Prostate gland (tissue), 2 donors: ENCODE data around the gene CLEC4M. TPM values are rescaled to one million over a fixed set of nuclear protein-coding genes. Genes with fewer than 3 reads are reported as not detected.

Experiments used
- DNase-seq: peaks from one replicate; pipeline ENCODE4 v3.0.0-alpha.2; 2019; ENCODE audit warnings: low spot score
- H3K27ac ChIP-seq, 2 donors: fragments of 200-600 bp; sonication (generic); 2 replicates each; pipeline ENCODE4 v1.5.1; 2017 to 2019
- H3K27me3 ChIP-seq: fragments of 200-600 bp; sonication (generic); replicated peaks from 2 replicates; pipeline ENCODE4 v1.5.1; 2019; ENCODE audit not compliant: insufficient read depth
- H3K36me3 ChIP-seq, 2 donors: fragments of 200-600 bp; sonication (generic); 1 replicate in 1 of 2; 2 replicates in 1 of 2; pipeline versions ENCODE4 v1.5.1 to v1.8.1; 2017 to 2019
- H3K4me1 ChIP-seq: fragments of 200-600 bp; sonication (generic); replicated peaks from 2 replicates; pipeline ENCODE4 v1.5.1; 2019
- H3K4me3 ChIP-seq, 2 donors: fragments of 200-600 bp; sonication (generic); 2 replicates each; pipeline ENCODE4 v1.5.1; 2017 to 2019
- H3K9me3 ChIP-seq: fragments of 200-600 bp; sonication (generic); 2 replicates; pipeline ENCODE4 v1.5.1; 2017
- POLR2A ChIP-seq: fragments of 450-650 bp; IDR thresholded peaks from one replicate; pipeline ENCODE4 v1.6.1; 2016; ENCODE audit warnings: antibody characterized with exemption, mild to moderate bottlenecking
- POLR2AphosphoS5 ChIP-seq: sonication (generic); formaldehyde crosslinking; IDR thresholded peaks from one replicate; pipeline ENCODE4 v1.6.1; 2017; ENCODE audit warnings: antibody characterized with exemption
- WGBS: methylation state at CpG from one replicate; pipeline ENCODE4 v1.1.5; 2018; 5-methylcytosine and 5-hydroxymethylcytosine counted together
- intact Hi-C: fragments of 100-400 bp; cut with DNase I; formaldehyde crosslinking; loops from one replicate; pipeline ENCODE4 v1.14.2; 2022
- total RNA-seq, 2 donors: library from RNA; depleted of rRNA; stranded (reverse); fragments of >200 nt; gene quantifications; one replicate each; pipeline ENCODE4 v1.1.0, GENCODE V29; 2016
- TF ChIP-seq, protein P1 (sequence below), 4 experiments: fragments of 200-600 bp in 2 of 4; fragments of 450-650 bp in 2 of 4; sonication (generic) in 2 of 4; IDR thresholded peaks; 1 replicate in 3 of 4; 2 replicates in 1 of 4; pipeline ENCODE4 v1.5.1; 2016 to 2019; ENCODE audit warnings: antibody characterized with exemption in 4 of 4, mild to moderate bottlenecking in 2 of 4, moderate library complexity in 2 of 4

The CLEC4M gene
- total RNA-seq, 2 donors from 2014 or later = 11.0 TPM; not detected in 1

DNA sequence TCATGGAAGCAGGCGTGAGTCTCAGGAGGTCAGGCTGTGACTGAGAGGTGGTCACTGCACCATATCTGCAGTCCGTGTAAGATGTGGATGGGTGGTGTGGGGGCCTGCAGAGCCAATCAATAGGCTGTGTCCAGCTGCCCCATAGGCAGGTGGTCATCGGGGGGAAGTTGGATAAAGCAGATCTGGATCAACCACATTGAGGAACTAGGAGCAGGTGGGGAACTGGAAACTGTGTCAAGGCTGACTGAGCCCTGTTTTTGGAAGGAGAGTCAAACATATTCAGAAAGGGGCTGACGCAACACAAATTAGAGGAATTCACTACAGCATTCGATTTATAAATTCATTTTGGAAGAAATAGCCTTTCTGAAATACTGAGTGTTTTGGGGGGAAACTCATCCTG lies 15.0 kb downstream of the CLEC4M start:
- TF ChIP-seq POLR2AphosphoS5 (no peak), POLR2A (no peak)
- TF ChIP-seq, protein P1, sequence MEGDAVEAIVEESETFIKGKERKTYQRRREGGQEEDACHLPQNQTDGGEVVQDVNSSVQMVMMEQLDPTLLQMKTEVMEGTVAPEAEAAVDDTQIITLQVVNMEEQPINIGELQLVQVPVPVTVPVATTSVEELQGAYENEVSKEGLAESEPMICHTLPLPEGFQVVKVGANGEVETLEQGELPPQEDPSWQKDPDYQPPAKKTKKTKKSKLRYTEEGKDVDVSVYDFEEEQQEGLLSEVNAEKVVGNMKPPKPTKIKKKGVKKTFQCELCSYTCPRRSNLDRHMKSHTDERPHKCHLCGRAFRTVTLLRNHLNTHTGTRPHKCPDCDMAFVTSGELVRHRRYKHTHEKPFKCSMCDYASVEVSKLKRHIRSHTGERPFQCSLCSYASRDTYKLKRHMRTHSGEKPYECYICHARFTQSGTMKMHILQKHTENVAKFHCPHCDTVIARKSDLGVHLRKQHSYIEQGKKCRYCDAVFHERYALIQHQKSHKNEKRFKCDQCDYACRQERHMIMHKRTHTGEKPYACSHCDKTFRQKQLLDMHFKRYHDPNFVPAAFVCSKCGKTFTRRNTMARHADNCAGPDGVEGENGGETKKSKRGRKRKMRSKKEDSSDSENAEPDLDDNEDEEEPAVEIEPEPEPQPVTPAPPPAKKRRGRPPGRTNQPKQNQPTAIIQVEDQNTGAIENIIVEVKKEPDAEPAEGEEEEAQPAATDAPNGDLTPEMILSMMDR (IDR thresholded peaks at IDR 0.05) = no peak
- Histone ChIP-seq H3K4me3 (no peak overlapping the region), H3K27ac (no peak overlapping the region), H3K27me3 (no peaks in the 10 kb centered on the region), H3K9me3 (no peaks in the 10 kb centered on the region), H3K36me3 (no peaks in the 10 kb centered on the region), H3K4me1 (no peaks in the 10 kb centered on the region)
- WGBS = 49% methylated on average over 5 of the region's 5 CpGs
- no peak for DNase-seq
- intact Hi-C loops = no loop called here

DNA sequence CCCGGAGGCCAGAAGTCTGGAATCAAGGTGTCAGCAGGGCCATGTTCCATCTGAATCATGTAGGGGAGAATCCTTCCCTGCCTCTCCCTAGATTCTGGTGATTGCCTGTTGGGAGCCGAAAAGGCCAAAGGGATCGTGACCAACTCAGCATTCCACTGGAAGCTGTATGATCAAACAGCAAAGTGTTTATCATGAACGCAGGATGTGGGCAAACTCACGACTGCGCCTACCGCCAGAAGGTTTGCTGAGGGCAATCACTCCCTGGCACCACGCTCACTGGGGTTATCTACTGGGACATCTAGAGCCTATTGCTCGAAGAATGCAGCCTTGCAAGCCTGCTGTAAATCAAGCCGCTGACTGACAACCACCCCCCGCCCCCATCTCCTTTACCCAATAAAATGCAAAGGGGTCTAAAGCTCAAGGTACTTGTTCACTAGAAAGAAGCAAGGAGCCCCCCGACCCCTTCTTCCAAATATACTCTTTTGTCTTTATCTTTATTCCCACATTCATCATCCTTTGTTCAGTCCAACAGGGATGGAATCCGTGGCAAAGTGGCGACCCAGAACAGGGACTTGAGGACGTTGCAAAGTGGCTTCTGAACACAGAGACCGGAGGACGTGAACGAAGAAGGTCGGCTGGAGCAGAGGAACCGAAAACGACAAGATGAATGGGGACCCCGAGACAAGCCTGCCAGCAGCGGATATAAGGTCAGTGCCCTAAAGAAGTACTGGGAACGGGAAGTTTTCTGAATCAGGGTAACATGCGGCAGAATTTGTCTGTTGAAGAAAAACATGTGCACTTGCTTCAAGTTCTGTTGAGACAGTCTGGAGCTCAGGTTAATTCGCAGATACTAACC lies 16.8 kb downstream of the CLEC4M start:
- TF ChIP-seq POLR2AphosphoS5 = no peak
- 73% methylated on average over 26 of the region's 26 CpGs for WGBS
- Histone ChIP-seq H3K4me3 (no peak overlapping the region), H3K9me3 (no peaks in the 10 kb centered on the region), H3K27ac (no peak overlapping the region), H3K36me3 (no peaks in the 10 kb centered on the region), H3K4me1 (no peaks in the 10 kb centered on the region), H3K27me3 (no peaks in the 10 kb centered on the region)
- DNase-seq = no peak
- intact Hi-C loops = no loop called here

DNA sequence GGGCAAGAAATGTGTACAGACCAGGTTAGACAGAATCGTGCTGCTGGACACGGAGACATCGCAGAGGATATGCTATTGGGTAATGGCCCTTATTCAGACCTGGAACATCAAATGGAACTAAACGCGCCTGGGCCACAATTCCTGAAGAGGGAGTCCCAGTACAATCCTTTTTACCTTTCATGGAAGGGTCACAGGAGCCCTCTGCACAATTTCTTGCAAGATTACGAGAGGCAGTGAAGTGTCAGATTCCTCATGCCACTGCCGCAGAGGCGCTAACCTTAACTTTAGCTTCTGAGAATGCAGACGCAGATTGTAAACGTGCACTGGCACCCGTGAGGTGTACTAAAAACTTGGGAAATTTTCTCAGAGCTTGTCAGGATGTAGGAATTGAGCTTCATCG lies 18.1 kb downstream of the CLEC4M start:
- Histone ChIP-seq H3K4me1 (no peaks in the 10 kb centered on the region), H3K27me3 (no peaks in the 10 kb centered on the region), H3K9me3 (no peaks in the 10 kb centered on the region), H3K4me3 (no peak overlapping the region), H3K36me3 (no peaks in the 10 kb centered on the region), H3K27ac (no peak overlapping the region)
- TF ChIP-seq POLR2A = no peak
- TF ChIP-seq POLR2AphosphoS5 = no peak
- TF ChIP-seq, protein P1 (IDR thresholded peaks at IDR 0.05) = no peak
- intact Hi-C loops = no loop called here
- DNase-seq = no peak
- 23% methylated on average over 12 of the region's 12 CpGs for WGBS

DNA sequence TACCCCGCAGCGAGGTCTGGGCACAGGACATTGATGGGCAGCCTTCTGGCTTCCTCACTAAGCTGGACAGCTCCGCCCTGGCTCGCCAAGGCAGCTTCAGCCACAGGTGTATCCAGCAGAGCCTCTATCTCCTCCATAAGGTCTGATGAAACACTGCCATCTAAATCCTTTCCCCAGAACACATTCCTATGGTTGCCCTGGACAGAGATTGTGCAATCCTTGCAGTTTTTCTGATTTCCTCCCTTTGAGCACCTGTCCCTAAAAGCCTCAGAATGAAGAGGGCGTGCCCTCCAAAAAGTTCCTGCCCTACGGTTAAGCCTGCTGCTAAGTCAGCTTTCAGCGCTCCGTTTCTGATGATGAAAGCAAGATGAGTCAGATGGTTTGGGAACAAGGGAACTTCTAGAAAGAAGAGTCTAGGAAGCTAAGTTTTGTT lies 21.0 kb downstream of the CLEC4M start:
- no peak overlapping the region for H3K27ac ChIP-seq
- intact Hi-C loops = no loop called here
- H3K4me1 ChIP-seq = no peaks in the 10 kb centered on the region
- peak; percentile 10 for TF ChIP-seq POLR2AphosphoS5
- TF ChIP-seq POLR2A = no peak
- DNase-seq = no peak
- no peak overlapping the region for H3K4me3 ChIP-seq
- peaks cover 15% of the 10 kb centered on the region for H3K27me3 ChIP-seq
- WGBS = 24% methylated on average over 8 of the region's 8 CpGs
- H3K9me3 ChIP-seq = no peaks in the 10 kb centered on the region
- H3K36me3 ChIP-seq = no peaks in the 10 kb centered on the region

DNA sequence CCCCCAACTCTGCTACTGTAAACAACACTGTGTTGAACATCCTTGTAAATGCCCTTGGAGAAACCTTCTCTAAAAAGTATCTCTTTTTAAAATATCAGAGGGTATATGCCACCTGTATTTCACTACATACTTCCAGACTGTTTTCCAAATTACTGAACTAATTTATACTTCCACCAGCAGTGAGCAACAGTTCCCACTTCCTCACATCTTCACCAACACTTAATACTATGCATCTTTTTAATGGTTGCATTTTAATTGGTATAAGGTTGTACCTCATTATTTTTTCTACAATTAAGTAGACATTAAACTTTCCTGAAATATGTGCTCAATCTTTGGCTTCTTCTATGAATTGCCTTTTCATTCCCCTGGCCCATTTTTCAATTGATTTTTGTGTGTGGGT lies 21.8 kb downstream of the CLEC4M start:
- DNase-seq = no peak
- no peak for TF ChIP-seq POLR2AphosphoS5
- no peak for TF ChIP-seq POLR2A
- TF ChIP-seq, protein P1 (IDR thresholded peaks at IDR 0.05) = no peak
- Histone ChIP-seq H3K4me3 (no peak overlapping the region), H3K36me3 (no peaks in the 10 kb centered on the region), H3K27me3 (peaks cover 22% of the 10 kb centered on the region), H3K4me1 (no peaks in the 10 kb centered on the region), H3K9me3 (no peaks in the 10 kb centered on the region), H3K27ac (no peak overlapping the region)
- intact Hi-C loops = no loop called here

DNA sequence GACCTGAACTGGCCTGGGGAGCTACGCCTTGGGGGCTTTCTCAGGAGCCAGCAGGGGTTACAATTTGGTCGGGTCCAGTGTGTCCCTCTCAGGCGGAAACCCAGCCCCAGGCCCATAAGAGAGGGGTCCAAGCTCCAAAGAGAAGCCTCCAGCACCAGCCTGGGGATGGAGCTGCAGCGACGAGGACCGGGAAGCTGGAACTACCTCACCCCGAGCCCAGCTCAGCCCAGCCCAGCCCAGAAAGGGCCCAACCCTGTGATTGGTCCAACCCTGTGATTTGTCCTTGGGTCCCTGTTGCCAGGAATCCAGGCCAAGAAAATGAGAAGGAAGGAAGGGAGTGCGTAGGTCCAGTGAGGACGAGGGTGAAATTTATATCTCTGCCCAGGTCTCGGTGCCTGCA lies 24.1 kb downstream of the CLEC4M start:
- H3K27ac ChIP-seq = no peak overlapping the region
- H3K27me3 ChIP-seq = peaks cover 22% of the 10 kb centered on the region
- no peak overlapping the region for H3K4me3 ChIP-seq
- no peaks in the 10 kb centered on the region for H3K4me1 ChIP-seq
- intact Hi-C loops = no loop called here
- no peak for TF ChIP-seq POLR2A
- DNase-seq = no peak
- 23% methylated on average over 10 of the region's 10 CpGs for WGBS
- H3K36me3 ChIP-seq = no peaks in the 10 kb centered on the region
- no peaks in the 10 kb centered on the region for H3K9me3 ChIP-seq
